Esophagus squamous epithelium (tissue), 4 donors: ENCODE measurements around the gene FGD4.

Source experiments
- CTCF ChIP-seq, 6 experiments: fragments of 450-650 bp in 4 of 6; fragments of 200-600 bp in 2 of 6; sonication (generic) in 2 of 6; IDR thresholded peaks; one replicate each; pipeline ENCODE4 v1.5.1; 2016 to 2019; ENCODE audit warnings: antibody characterized with exemption in 6 of 6, mild to moderate bottlenecking in 4 of 6, moderate library complexity in 4 of 6
- POLR2A ChIP-seq, 4 donors: fragments of 450-650 bp; IDR thresholded peaks; one replicate each; pipeline ENCODE4 v1.6.1; 2017; ENCODE audit warnings: antibody characterized with exemption in 4 of 4, mild to moderate bottlenecking in 4 of 4, moderate library complexity in 3 of 4

GRCh38 chr12:32651151-32651955 is 252.0 kb downstream of the FGD4 start:
- TF ChIP-seq POLR2A (IDR thresholded peaks at IDR 0.05) (no peak), CTCF (IDR thresholded peaks at IDR 0.05) (no peak)
